Daoy (cell line): ENCODE results near the gene GABBR1. TPM values are rescaled to one million over a fixed set of nuclear protein-coding genes. Genes with fewer than 3 reads are reported as not detected.
A peak's percentile ranks its signal among the peaks of the same experiment; 100 is the strongest.

Experiments used
- DNase-seq: peaks from one replicate; pipeline ENCODE4 v3.0.0-alpha.2; 2015; ENCODE audit warnings: low read depth
- total RNA-seq: library from RNA; depleted of rRNA; stranded (reverse); fragments of >200 nt; shearing (Covaris generic); gene quantifications from 2 replicates; pipeline ENCODE4 v1.2.3, GENCODE V29; 2014

Gene GABBR1
- total RNA-seq, 1 experiment from 2014 or later, result 4.3 TPM

DNA sequence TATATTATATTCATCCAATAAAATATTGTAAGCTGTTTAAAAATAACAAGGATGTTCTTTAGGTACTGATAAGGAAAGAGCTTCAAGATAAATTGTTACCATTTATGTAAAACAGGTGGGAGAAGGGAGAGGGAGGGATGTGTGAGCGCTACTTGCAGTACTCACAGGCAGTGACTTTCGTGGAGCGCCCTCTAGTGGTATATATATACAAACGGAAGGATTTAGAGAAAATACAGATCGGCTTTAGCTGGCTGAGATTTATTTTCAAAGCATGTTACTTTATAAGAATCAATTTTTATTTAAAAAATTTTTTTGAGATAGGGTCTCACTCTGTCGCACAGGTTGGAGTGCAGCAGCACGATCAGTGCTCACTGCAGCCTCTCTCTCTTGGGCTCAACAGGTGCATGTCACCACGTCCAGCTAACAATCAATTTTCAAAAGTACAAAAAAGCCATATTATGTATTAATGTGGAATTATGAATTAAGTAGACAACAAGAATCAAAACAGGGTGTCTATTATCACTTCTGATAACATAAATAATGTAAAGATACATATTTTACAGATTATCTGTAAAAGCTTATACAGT lies 20.6 kb upstream of the GABBR1 start:
- DNase-seq, result peak; percentile 73

DNA sequence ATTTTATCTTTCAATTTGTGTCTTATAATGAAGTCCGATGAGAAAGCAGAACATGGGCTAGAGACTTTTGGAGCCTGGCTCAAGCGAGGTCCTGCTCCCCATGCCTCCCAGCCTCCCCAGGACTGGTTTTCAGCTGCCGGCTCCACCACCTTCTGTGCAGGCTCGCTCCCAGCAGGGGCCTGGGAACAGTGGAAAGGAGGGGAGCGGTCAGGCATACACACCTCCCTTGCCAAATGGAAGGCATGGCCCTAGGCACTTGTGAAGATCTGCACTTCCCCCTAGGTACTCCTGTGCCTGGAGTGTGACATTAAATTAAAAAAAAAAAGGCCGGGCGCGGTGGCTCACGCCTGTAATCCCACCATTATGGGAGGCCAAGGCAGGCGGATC lies 19.2 kb upstream of the GABBR1 start:
- DNase-seq, result no peak

DNA sequence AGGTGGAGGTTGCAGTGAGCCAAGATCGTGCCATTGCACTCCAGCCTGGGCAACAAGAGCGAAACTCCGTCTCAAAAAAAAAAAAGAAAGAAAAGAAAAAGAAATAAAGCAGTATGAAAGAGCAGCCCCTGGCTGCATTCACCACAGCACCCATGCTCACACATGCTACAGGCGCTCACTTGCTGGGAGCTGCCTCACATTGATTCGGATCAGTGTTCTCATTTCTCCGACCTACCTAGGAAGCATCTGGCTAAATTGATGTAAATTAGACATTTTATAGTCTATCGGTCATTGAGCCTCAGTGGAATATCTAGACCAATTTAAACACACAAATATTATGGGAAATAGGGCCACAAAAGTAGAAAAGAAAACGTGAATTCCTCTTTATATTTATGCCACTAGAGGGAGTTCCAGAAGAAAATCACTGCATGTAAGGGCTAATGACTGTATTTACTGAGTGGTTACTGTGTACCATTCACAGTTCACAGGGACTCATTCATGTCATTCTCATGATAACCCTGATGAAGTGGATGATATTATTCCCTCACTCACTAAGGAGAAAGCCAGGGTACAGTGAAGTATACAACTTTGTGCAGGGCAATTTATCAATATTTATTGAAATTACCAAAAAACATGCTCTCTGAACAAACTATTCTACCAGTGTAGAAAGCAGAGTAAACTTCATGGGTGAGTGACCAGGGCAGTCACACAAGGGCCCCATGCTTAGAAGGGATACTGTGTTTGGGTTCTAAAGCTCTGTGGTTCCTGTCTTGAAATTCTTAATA lies 18.6 kb upstream of the GABBR1 start:
- DNase-seq, result no peak

DNA sequence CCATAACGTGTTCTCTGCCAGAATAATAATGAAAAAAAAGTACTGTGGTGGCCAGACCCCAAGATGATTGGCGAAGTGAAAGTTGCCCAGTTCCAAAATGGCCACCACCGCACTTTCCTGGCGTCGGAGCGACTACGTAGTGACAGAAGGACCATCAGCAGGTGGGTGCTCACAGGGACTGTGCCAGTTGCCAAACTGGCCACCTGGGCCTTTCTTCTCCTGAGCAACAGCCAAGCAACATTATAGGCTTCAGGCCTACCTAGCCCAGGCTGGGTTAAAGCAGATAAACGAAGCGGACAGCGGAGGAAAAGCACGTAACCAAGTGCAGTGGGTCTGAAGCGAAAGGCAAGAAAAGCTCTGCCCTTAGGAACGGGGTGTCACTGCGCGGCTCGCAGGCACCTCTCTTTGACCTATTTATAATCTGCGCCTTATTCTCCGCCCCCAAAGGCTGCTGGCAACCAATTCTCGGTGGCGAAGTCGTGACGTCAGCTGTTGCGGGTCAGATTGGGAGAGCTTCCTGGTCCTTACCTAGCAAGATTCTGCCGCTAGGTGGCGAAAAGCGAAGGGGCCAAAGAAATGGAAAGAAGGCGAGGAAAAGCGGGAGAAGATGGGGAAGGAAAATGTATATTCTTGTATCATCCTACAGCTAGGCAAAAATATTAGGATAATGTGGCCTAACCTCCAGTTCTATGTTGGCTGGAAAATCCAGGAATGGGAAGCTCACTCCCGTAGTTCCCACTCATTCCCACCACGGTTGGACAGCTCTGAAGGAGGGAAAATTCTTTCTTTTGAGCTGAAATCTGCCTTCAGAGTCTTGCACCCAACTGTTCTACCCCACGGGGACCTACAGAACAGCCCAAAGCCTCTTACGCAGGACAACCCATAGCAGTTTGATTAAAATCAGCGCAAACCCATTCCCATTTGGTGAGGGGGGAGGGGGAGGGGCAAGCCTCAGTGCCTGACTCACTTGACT lies 17.0 kb upstream of the GABBR1 start:
- peak; percentile 99 for DNase-seq

DNA sequence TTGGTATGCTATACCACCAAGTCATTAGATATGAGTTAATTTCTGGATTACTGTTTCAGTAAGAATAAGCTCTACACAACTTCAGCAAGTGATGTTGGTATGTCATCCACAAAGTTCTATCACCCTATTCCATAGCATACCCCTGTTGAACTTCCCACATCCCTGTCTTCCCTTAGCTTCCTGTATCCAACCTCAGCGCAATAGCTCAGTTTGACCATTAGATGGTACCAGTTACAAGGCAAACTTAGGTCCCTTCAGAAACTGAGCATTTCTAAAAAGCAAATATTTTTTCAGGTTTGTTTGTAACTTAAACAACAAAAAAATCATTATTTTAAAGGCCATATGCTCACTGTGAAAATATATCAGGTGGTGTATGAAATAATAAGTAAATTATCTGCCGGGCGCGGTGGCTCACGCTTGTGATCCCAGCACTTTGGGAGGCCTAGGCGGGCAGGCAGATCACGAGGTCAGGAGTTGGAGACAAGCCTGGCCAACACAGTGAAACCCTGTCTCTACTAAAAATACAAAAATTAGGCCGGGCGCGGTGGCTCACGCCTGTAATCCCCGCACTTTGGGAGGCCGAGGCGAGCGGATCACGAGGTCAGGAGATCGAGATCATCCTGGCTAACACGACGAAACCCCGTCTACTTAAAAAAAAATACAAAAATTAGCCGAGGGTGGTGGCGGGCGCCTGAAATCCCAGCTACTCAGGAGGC lies 15.1 kb upstream of the GABBR1 start:
- DNase-seq, result no peak

DNA sequence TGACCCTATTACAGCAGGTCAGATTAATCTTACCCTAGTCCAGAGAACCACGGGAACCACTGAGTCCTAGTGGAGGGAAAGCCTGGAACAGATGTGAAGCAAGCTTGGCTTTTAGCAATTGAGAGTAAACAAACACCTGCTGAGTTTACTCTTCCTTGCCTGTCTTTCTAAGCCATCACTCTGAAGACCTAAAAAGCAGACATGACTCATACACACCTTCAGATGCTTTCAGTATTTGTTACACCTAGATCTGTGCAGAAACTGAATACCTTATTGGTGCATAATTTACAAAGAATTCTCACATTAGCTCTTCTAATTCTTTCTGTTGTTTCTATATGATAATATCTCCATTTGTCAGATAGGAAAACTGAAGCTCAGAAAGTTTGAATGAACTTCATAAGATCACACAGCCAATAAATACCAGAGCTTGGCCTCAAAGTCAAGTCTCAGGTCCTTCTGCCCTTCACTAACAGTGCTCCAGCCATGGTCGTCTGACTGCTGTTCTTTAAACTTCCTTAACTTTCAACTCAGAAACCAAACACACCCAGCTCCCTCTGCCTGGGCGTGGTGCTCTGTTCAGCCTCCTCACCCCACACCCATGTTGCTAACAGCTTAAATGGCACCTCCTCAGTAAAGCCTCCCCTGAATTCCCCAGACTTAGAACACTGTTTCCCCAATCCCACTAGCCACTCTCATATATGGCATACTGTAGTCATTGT lies 8.6 kb upstream of the GABBR1 start:
- no peak for DNase-seq

DNA sequence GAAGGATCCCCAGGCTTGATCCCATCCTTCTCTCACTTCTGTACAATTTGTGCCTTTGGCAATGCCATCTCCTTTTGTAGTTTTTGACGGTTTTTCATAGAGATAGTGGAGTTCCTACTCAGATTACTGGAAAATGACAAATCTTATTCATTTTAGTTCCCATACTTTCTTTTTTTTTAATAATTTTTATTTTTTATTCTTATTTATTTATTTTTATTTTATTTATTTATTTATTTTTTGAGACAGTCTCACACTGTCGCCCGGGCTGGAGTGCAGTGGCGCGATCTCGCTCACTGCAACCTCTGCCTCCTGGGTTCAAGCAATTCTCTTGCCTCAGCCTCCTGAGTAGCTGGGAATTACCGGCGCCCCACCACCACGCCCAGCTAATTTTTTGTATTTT lies 4.3 kb upstream of the GABBR1 start:
- DNase-seq, result no peak

DNA sequence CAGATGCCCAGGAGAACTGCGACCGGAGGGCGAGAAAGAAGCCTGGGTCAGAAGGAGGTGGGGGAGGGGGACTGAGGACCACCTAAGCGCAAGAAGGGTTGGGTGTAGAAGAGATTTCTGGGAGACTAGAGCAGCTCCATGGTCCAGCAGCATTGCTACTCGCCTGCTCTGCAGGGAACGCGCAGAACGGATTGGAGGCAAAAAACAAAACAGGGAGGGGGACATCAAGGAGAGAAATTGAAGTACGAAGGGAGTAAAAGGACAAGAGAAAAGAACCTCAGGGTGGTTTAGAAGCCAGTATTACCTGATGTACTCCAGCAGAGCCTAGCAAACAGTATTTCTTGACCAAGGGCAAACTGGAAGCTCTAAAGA lies 537 bp upstream of the GABBR1 start:
- DNase-seq, result no peak

DNA sequence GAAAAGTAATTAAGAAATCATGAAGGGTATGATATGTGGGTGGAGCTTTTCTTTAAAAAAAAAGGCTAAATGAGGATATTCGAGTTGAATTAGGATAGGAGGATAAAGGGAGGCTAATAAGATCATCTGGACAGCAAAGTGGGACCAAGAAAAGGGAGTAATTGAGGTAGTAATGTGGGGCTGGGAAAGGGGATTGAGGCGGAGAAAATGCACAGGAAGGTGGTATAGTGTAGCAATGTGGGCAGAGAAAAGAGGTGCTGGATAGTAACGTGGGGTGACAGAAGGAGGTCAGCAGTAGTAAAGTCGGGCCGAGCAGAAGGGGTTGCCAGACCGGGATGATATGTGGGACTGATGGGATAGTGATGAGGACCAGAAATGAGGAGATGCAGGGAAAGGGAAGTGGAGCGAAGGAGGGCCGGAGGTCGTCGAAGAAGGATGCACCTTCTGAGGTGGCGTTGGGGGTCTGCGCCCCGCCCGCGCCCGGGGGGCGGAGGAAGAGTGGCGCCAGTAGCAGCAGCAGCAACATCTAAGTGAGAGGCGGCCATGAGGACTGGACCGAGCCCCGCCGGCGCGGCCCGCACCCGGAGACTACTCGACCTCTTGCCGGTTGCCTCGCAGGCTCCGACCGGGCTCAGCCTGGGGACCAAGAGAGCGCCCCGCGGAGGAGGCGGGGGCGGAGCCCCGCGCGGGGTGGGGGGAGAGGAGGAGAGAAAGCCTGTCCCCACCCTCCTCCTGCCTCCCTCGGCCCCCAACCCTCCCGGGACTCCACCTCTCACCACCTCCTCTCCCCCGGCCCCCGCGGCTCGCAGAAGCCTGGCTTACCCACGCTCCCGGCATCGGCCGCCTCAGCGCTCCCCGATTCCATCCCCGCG lies 887 bp downstream of the GABBR1 start:
- DNase-seq, result peak; percentile 78

DNA sequence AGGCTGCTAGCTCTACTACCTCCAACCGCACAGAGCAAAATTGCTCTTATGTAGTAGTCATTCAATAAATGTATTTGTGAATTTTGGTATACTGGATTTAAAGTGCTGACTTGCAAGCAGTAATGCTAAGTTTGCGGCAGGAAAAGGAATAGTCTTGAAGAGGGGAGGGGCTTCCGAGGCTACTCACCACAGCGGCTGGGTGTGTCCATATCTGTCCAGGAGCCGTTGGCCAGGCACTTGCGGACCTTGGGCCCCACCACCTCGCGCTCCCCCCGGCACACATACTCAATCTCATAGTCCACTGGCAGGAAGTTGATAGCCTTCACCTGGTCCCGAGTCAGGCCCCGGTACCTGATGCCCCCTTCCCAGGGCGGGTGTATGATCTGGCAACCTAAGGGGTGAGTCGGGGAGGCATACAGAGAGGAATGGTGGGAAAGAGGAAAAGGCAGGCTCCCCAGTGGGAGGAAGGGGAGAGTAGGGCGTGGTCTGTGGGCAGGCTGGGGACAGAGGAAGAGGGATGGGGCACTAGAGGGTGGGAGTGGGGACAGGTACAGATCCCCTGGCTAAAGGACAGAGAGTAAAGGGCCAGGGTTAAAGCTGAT lies 1.7 kb downstream of the GABBR1 start:
- DNase-seq, result no peak

DNA sequence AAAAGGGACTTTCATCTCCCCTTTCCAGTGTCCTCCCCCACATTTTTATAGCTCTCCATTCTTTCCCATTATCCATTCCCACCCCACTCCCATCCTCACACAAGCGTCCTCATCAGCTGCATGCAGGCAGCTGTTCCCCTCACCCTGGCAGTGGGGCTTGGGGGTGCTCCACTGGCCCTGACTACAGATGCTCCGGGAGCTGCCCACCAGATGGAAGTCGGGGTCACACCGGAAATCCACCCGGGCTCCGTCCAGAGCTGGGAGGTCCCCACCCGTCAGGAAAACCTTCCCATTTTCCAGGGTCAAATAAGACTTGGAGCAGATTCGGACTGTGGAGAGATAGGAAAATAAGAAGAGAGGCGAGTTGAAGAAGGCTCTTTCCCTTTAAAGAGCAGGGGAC lies 2.7 kb downstream of the GABBR1 start:
- DNase-seq, result no peak

DNA sequence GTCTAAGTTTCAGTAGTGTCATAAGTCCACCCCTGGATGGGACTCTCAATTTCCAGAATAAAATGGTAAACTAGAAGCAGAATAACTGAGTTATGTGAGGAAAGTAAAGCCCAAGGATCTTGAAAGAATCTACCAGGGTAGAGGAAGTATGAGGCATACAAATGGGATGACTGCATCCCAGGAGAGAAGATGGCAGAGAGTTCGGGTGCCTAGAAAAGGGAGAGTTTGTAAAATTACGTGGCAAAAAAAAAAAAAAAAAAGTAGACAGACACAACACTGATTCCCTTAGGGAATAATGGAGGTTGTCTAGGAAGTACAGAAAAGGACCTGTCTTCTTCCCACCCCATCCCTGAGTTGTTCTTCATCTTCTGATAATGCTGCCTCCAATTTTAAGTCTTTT lies 3.4 kb downstream of the GABBR1 start:
- no peak for DNase-seq

DNA sequence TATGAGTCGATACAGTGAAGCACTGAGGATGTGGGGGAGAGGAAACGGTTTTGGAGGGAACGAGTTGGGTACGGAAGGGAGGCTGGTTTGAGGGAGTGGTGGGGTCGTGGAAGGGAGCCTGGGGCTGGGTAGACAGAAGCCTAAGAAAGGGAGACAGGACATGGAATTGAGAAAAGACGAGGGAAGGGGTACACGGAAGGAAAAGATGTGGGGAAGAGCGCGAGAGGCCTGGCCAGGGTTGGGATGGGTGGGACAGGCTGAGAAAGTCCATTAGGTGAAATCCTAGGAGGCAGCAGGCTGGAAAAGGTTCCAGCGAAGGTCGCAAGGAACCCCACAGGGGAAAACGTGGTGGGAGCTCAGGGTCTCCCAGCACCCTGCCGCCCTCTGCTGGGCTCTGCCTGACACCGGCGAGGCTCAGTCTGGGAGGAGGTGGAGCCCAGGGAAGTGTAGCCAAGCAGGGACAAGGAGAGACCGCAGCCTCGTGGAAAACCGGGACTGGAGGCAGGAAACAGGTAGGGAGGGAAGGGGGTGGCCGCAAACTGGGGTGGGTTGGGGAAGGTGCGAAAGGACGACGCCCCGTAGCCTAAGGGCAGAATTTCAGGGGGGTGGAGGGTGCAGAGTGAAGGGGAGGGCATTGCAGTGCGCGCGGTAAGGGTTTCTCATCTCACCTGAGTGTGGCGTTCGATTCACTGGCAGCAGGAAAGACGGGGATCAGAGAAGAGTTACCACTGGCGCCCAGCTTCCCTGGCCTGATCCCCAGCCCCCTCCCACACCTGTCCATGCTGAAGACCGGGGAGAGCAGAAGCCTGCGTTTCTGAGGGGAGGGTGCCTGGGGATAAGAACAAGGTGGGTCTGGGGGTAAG lies 4.3 kb downstream of the GABBR1 start:
- peak; percentile 95 for DNase-seq

DNA sequence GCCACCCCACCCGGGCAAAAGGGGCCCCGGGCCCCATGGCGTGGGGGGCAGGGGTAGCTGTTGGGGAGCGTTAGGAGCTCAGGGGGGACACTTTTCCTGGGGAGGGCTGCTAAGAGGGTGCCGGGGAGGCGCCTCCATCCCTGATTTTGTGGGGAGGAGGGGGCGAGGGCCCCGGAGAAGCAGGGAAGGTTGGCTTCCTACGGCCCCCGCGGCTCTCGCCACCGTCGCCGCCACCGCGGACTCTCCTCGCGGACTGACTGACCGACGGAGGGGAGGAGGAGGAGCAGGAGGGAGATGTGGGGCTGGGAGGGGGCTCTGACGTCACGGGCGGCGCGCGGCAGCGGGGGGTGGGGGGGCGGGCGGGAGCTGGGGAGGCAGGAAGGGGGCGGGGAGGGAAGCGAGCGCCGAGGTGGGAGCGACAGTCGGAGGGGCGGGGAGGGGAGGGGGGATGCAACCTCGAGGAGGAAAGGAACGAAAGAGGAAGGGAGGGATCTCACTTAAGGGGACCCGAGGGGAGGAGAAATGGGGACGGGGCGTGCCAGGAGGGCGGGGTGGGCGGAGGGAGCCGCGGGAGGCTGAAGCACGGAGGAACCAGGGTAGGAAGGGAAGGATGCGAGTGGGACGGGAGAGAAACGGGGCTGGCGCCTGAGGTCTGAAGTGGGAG lies 5.1 kb downstream of the GABBR1 start:
- peak; percentile 88 for DNase-seq

DNA sequence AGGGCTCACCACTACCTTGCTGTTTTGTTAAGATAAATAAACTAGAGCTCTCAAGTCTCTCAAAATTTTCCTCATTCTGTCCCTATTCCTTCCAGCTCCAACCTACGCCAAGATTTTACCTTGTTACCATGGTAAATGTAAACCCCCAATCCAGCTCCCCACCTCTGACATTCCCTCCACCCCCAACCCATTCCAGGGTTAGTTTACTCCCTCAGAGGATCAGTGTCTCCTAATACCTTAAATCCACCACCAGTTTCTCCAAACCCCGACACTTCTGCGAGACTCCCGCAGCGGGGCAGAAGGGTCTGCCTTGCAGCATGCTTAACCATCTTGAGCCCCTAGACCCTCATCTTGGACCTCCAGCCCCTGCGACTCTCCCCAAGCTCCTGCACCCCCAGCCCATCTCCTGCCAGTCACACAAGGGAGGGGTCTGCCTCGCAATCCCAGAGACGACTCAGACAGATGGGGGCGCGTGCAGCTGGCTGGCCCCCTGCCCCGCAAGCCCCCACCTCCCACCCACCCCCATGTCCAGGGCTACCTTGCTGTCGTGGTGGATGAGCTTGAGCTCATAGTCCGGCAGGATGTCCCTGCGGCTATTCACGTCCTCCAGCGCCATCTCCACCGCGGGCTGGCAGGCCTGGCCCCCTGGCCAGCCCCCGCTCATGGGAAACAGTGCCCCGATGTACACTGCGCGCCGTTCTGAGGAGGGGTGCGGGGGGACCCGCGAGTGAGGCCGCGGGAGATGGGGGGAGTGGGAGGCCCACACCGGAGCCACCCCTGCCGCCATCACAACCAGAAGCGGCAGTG lies 5.8 kb downstream of the GABBR1 start:
- DNase-seq, result no peak

DNA sequence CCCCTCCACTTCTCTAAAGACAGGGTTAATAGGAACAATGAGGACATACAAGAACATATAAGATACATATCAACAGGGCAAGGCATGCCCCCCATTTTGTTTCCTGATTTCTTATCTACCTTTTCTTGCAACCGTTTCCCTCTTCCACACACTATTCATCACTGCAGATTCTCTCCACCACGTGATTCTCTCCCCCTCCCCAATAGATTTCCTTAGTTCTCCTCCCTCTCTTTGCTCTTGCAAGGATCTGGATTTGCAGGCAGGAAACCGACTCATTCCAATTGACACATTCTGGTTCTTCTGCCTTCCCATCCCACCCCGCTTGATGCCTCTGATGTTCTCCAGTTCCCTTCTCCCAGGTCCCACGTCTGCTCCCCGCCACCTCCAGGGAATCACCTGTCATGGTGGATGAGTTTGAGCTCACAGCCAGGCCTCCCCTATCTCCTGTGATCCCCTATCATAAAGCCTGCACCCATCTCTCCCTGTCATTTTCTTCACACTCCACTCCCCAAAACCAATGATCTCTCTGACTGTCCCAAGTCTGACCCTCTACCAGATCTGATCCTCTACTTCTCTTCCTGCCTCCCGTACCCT lies 7.5 kb downstream of the GABBR1 start:
- DNase-seq, result no peak

DNA sequence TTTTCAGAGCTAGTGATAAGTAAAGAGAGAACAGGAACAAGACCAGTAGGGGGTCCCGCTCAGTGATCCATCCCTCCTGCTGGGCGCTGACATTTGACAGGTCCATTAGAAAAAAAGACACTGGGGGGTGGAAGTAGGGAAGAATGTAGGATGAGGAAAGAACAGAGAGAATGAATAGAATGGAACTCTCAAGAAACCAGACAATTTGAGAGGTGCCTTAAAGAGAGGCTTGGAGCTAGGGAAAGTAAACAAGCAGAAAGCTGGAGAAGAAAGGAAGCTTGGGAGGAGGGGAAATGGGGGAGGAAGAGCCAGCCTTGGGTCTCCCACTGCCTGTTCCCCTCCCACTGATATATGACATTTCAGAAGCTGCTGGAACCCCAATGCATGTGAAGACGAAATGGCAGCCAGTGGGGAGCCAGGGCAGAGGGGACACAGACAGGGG lies 8.4 kb downstream of the GABBR1 start:
- no peak for DNase-seq
